ENCODE results near the gene TSPAN10.

Gene TSPAN10

DNA sequence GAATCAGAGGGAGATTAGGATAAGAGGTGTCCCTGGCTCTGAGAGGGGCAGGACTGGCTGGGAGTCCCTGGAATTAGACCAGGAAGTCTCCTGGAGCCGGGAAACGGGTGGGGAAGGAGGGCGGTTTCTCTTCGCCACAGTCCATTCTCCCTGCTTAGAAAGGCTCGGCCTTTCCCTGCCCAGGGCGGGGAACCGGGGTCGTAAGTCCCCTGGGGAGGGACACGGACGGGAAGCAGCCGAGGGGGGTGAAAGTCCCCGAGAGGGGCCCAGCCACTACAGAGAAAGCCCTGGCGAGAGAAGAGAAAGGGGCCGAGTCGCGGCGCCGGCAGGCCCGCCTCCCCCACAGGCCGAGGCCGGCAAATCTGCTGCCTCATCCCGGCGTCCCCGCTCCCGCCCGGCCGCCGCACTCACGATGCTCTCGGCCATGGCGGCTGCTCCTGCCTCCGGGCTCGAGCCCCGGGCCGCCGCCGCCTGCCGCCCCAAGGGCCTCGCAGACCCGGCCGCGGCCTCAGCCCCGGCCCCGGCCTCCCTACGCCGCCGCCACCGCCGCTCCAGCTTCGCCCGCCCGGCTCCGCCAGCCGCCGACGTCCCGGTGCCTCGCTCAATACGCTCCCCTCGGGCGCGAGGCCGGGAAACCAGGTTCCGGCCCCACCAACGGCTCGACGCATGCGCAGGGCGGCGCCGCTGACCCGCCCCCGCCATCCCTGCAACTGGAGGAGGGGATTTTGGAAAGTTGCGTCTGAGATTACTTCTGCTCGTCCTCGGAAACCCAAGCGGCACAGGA is at the start of gene TSPAN10, which contains the start of gene NPLOC4:
Gene TSPAN10, plus strand, starts transcription at position 692 of the 784 bp plus-strand sequence. CDS start 5,217 bp downstream, outside the sequence.
Gene NPLOC4, minus strand, starts transcription at position 608 of the 784 bp plus-strand sequence. Its CDS starts 182 bp downstream, at position 426.
- peaks cover 48% of the 10 kb centered on the region for H3K79me2 ChIP-seq (ENCODE audit: control insufficient read depth, insufficient read depth, low read length, unreplicated experiment)
- H3K36me3 ChIP-seq (ENCODE audit: insufficient read depth, low read length): no peaks in the 10 kb centered on the region
- H3K27ac ChIP-seq (ENCODE audit: low read depth, low read length): peak within 1 kb of the TSS; percentile 89
- peak within 1 kb of the TSS; percentile 91 for H2AFZ ChIP-seq (ENCODE audit: low read length, unreplicated experiment)
- peaks cover 6% of the 10 kb centered on the region for H3K4me1 ChIP-seq (ENCODE audit: control insufficient read depth, insufficient read depth, low read length, unreplicated experiment)
- peak within 1 kb of the TSS; percentile 94 for H3K4me3 ChIP-seq (ENCODE audit: low read depth, low read length)
- no peaks in the 10 kb centered on the region for H3K27me3 ChIP-seq (ENCODE audit: insufficient read depth, low read length)

DNA sequence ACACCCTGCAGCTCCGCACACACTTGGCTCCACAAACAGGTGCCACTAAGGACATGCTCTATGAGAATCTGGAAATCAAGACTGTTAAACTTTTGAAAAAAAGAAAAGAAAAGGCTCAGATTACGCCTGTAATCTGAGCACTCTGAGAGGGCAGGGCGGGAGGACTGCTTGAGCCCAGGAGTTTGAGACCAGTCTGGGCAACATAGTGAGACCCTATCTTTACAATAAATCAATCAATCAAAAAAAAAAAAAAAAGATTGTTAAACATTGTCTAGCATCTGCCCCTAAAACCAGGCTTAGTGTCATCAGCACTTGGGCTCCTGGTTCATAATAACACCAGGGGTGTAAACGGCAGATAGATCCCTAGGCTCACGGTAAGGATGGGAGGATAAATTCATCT is 47.4 kb upstream of the TSPAN10 start:
- peaks cover 28% of the 10 kb centered on the region for H3K36me3 ChIP-seq (ENCODE audit: insufficient read depth, low read length)
- H3K27ac ChIP-seq (ENCODE audit: low read depth, low read length): no peak overlapping the region
- no peak overlapping the region for H2AFZ ChIP-seq (ENCODE audit: low read length, unreplicated experiment)
- H3K4me3 ChIP-seq (ENCODE audit: low read depth, low read length): no peak overlapping the region
- H3K27me3 ChIP-seq (ENCODE audit: insufficient read depth, low read length): no peaks in the 10 kb centered on the region
- H3K4me1 ChIP-seq (ENCODE audit: control insufficient read depth, insufficient read depth, low read length, unreplicated experiment): no peaks in the 10 kb centered on the region
- peaks cover 3% of the 10 kb centered on the region for H3K79me2 ChIP-seq (ENCODE audit: control insufficient read depth, insufficient read depth, low read length, unreplicated experiment)

DNA sequence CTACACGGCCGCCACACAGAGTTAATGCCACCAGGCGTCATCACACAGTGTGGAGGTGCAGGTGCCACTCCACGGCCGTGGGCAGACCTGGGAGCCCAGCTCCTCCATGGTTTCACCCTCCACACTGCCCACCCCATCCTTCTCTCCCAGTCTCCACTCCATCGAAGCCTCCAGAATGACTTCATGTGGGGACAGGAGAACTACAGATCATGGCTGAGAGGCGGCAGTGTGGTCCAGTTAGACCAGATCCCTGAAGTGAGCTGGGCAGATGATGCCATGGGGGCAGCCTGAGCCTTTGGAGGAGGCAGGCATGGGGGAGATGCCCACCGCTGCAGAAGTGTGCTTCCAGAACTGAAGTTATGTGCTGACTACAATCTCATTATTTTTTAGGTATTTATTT is 46.9 kb upstream of the TSPAN10 start:
- H2AFZ ChIP-seq (ENCODE audit: low read length, unreplicated experiment): no peak overlapping the region
- H3K27ac ChIP-seq (ENCODE audit: low read depth, low read length): no peak overlapping the region
- peaks cover 3% of the 10 kb centered on the region for H3K79me2 ChIP-seq (ENCODE audit: control insufficient read depth, insufficient read depth, low read length, unreplicated experiment)
- no peaks in the 10 kb centered on the region for H3K27me3 ChIP-seq (ENCODE audit: insufficient read depth, low read length)
- H3K36me3 ChIP-seq (ENCODE audit: insufficient read depth, low read length): peaks cover 28% of the 10 kb centered on the region
- H3K4me3 ChIP-seq (ENCODE audit: low read depth, low read length): no peak overlapping the region
- H3K4me1 ChIP-seq (ENCODE audit: control insufficient read depth, insufficient read depth, low read length, unreplicated experiment): no peaks in the 10 kb centered on the region

DNA sequence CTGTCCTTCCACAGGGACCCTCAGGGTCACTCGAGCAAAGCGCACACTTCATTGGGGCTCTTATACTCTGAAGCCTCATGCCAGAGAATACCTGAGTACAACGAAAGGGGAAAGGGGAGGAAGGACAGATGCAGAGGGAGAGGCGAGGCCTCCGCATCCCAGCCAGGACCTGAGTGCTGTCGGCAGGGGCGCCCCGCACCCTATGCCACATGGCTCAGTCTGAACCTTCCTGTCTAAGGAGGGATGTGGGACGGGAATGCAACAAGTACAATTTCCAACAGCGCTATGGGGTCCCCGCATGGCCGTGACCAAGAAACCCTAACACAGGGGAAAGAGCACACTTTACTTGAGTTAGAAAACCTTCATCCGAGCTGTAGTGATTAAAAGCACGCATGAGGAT is 45.0 kb upstream of the TSPAN10 start:
- Histone ChIP-seq H3K36me3 (ENCODE audit: insufficient read depth, low read length) (peaks cover 37% of the 10 kb centered on the region), H3K4me1 (ENCODE audit: control insufficient read depth, insufficient read depth, low read length, unreplicated experiment) (peaks cover 12% of the 10 kb centered on the region), H2AFZ (ENCODE audit: low read length, unreplicated experiment) (no peak overlapping the region), H3K4me3 (ENCODE audit: low read depth, low read length) (no peak overlapping the region), H3K79me2 (ENCODE audit: control insufficient read depth, insufficient read depth, low read length, unreplicated experiment) (peaks cover 5% of the 10 kb centered on the region), H3K27ac (ENCODE audit: low read depth, low read length) (no peak overlapping the region), H3K27me3 (ENCODE audit: insufficient read depth, low read length) (no peaks in the 10 kb centered on the region)

DNA sequence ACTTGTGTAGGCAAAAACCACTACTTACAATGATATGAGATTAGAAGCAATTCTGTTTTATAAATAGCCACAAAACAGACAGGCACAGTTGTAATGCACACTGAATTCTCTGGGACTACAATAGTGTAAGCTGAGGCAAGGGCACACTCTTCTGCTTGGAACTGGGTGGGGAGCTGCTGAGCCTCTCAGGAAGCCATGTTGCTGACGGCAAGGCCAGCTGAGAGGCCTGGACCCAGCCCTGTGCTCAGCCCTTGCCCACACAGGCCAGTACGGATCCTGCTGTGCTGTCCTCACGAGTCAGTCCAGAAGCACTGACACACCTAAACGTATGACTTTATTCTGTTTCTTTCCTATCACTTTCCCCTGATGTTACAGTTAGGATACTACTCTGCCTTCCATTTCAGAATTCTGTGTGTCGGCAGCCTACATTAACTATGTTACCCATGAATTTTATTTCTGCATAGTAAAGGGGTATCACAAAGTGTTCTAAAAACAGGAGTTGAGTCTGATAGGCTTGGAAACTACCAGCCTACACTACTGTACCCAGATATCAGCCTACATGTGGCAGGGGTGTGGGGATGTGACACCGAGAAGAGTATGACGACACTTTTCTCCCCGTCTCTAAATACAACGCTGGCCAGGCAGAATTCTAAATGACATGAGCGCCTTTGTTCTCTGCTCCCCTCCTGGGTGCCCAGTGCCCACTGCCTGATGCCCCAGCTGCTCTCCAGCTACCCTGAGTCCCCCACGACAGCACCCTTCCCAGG is 43.7 kb upstream of the TSPAN10 start:
- H3K79me2 ChIP-seq (ENCODE audit: control insufficient read depth, insufficient read depth, low read length, unreplicated experiment): peaks cover 12% of the 10 kb centered on the region
- H3K36me3 ChIP-seq (ENCODE audit: insufficient read depth, low read length): peaks cover 42% of the 10 kb centered on the region
- peaks cover 12% of the 10 kb centered on the region for H3K4me1 ChIP-seq (ENCODE audit: control insufficient read depth, insufficient read depth, low read length, unreplicated experiment)

DNA sequence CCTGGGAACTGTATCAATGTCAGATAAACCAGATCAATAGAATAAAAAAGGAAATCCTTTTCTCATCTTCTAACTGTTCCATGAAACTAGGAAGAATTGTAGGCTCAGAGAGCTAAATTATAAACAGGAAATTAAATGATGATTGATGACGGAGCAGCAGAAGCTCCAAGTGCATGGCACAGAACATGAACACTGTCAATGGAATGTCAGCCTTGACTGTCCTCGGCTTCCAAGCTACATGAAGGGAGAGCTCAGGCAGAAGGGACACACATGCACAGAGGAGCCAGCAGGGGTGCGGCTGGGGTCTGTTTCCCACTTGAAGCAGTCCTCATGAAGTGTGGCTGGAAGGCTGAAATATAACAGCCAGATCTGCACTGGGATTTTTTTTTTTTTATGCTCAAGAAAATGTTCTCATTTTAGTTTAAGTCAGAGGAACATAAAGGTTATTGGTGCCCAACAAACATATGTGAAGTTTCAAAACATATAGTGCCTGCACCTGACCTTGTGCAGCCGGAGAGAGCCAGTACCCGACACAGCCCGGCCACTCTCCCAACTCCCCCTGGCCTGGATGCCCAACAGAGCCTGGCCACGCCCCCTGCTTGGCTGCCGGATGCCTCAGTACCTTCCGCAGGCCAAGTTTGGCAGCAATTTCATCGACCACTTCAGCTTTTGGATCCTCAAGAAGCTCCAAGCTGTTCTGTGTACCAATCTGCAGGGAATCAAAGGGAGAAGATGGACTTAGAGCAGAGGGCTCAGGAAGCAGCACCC is 37.1 kb upstream of the TSPAN10 start:
- Histone ChIP-seq H3K4me3 (ENCODE audit: low read depth, low read length) (no peak overlapping the region), H2AFZ (ENCODE audit: low read length, unreplicated experiment) (no peak overlapping the region), H3K79me2 (ENCODE audit: control insufficient read depth, insufficient read depth, low read length, unreplicated experiment) (peaks cover 20% of the 10 kb centered on the region), H3K4me1 (ENCODE audit: control insufficient read depth, insufficient read depth, low read length, unreplicated experiment) (peaks cover 30% of the 10 kb centered on the region), H3K27ac (ENCODE audit: low read depth, low read length) (peak overlapping the region; percentile 75), H3K36me3 (ENCODE audit: insufficient read depth, low read length) (peaks cover 34% of the 10 kb centered on the region), H3K27me3 (ENCODE audit: insufficient read depth, low read length) (no peaks in the 10 kb centered on the region)

More for the DNA sequence above, 43.7 kb upstream of the TSPAN10 start:
- no peak overlapping the region for H3K4me3 ChIP-seq (ENCODE audit: low read depth, low read length)
- no peak overlapping the region for H2AFZ ChIP-seq (ENCODE audit: low read length, unreplicated experiment)
- H3K27ac ChIP-seq (ENCODE audit: low read depth, low read length): no peak overlapping the region
- no peaks in the 10 kb centered on the region for H3K27me3 ChIP-seq (ENCODE audit: insufficient read depth, low read length)

DNA sequence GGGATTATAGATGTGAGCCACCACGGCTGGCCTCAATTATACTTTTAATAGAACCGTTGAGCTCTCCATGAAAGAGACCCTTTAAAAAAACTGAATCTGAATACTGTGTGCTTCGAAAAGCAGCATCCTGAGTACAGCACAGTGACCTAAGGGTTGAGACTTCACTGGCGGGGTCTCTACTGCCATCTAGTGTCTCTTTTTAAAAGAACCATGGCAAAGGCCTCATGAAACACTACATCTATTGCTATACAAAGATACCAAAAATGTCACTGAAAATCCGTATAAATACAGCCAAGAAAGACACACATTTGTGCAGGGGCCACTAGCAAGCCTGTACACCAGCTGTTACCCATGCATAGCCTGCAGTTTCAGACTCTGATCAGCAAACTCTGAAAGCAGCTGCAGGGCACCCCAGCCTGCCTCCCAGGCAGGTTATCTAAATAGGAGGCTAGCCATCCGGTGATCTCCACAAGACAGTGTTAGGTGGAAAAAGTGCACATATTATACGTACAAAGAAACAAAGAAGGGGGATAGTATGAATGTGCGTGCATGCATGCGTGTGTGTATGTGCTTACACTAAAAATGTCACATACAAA is 35.4 kb upstream of the TSPAN10 start:
- Histone ChIP-seq H2AFZ (ENCODE audit: low read length, unreplicated experiment) (no peak overlapping the region), H3K27me3 (ENCODE audit: insufficient read depth, low read length) (no peaks in the 10 kb centered on the region), H3K4me1 (ENCODE audit: control insufficient read depth, insufficient read depth, low read length, unreplicated experiment) (peaks cover 18% of the 10 kb centered on the region), H3K27ac (ENCODE audit: low read depth, low read length) (no peak overlapping the region), H3K79me2 (ENCODE audit: control insufficient read depth, insufficient read depth, low read length, unreplicated experiment) (peaks cover 20% of the 10 kb centered on the region), H3K4me3 (ENCODE audit: low read depth, low read length) (no peak overlapping the region), H3K36me3 (ENCODE audit: insufficient read depth, low read length) (peaks cover 26% of the 10 kb centered on the region)

DNA sequence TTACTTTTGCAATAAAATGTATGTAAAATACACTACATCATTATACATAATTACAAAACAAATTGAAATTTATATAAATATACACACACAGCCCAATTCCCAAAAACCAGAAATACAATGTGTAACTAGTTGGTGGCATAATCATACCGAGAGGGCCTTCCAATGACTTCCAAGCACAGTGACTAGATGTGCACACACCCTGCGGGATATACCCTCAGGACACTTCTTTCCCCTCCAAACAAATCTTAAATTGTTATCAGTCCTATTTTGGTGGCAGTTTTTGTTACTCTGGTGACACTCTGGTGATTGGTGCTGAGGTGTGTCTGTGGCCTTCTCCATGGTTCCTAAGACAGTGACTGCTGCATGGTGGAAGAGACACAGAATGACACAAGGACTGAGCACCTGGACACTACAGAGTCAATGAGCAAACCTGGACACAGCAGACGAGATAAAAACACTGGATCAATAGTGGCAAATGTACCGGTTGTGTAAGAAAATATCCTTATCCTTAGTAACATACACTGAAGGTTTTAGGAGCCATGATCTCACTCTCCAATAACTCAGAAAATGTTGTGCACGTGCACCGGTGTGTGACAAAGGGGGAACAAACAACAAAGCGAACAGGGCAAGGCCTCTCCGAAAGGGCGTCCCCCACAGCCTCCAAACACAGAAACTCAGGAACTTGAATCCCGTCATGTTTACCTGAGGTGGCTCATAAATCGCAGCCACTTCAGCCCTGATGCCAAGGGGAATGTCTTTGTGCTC is 33.0 kb upstream of the TSPAN10 start:
- Histone ChIP-seq H3K79me2 (ENCODE audit: control insufficient read depth, insufficient read depth, low read length, unreplicated experiment) (peaks cover 16% of the 10 kb centered on the region), H2AFZ (ENCODE audit: low read length, unreplicated experiment) (no peak overlapping the region), H3K4me1 (ENCODE audit: control insufficient read depth, insufficient read depth, low read length, unreplicated experiment) (peaks cover 18% of the 10 kb centered on the region), H3K4me3 (ENCODE audit: low read depth, low read length) (no peak overlapping the region), H3K27me3 (ENCODE audit: insufficient read depth, low read length) (no peaks in the 10 kb centered on the region), H3K27ac (ENCODE audit: low read depth, low read length) (no peak overlapping the region), H3K36me3 (ENCODE audit: insufficient read depth, low read length) (peaks cover 19% of the 10 kb centered on the region)

DNA sequence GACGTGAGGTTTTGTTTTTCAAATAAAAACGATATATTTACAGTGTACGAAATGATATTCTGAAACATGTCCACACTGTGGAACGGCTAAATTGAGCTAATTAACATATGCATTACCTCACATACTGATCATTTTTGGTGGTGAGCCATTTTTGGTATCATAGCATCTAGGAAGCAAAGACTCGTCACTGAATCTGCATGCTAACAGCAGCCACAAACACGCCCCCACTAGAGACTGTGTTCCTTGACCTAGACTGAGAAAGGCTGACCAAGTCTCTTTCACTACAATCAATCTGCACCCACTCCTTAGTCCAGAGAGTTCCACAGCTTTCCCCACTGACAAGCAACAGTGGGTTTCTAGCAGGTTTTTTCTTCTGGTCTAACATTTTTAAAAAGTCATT is 29.6 kb upstream of the TSPAN10 start:
- H3K27ac ChIP-seq (ENCODE audit: low read depth, low read length): no peak overlapping the region
- H3K79me2 ChIP-seq (ENCODE audit: control insufficient read depth, insufficient read depth, low read length, unreplicated experiment): peaks cover 24% of the 10 kb centered on the region
- H3K36me3 ChIP-seq (ENCODE audit: insufficient read depth, low read length): peaks cover 10% of the 10 kb centered on the region
- H3K4me3 ChIP-seq (ENCODE audit: low read depth, low read length): no peak overlapping the region
- H3K4me1 ChIP-seq (ENCODE audit: control insufficient read depth, insufficient read depth, low read length, unreplicated experiment): no peaks in the 10 kb centered on the region
- H3K27me3 ChIP-seq (ENCODE audit: insufficient read depth, low read length): no peaks in the 10 kb centered on the region
- no peak overlapping the region for H2AFZ ChIP-seq (ENCODE audit: low read length, unreplicated experiment)
